ENCODE data around the gene GRXCR1.

Gene GRXCR1

DNA sequence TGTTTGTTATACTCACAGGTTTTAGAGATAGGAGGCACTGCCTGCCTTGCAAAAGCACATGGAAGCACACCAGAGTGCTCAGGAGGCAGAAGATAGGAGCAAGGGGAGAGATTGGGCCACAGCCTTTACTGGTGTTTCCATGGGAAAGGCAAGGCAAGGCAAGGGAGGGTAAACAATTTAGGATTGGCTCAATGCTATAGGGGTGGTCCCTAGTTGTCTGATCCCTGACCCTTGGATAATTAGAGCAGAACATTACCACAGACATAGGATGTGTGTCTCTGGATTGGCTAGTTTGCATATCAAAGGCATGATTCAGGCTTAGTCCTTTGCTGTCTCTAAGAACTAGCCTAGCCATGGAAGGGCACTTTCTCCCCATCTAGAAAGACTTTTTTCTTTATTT is 36.1 kb downstream of the GRXCR1 start:
- DNase-seq (ENCODE audit: low read depth) = no peak

DNA sequence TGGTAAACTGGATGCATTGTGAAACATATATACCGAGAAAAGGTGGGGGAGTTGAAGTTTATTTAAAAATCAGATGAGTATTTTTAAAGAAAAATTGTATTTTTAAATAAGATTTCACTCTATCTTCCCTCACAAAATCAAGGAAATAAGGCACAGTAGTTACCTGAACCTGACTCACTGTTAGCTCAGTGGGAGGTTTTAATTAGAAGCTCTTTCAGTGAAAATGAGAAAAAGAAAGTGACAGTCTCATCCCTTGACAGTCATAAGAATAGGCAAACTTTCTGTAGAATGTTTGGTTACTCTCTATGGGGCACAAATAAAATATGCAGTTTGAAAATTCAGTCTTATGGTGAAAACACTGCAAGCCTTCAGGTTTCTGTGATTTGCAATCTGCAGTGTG is 49.7 kb downstream of the GRXCR1 start:
- no peak for DNase-seq (ENCODE audit: low read depth)

DNA sequence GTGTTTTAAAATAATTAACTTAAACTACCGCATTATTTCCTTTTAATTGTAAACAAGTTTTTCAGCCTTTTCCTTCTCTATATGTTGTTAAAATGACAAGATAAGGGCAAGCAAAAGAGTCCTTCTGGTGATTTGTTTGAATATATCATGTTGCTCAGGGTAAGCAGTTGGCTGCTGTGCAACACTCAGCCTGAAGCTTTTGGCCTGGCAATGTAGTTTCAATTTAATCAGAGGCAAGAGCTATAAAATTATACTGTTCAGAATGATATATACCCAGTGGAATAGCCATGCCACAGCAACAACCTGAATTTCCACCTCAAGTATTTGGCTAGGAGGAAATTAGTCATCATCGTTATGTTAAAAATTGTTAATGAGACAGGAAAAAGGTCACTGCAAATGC is 53.4 kb downstream of the GRXCR1 start:
- DNase-seq (ENCODE audit: low read depth) = no peak

DNA sequence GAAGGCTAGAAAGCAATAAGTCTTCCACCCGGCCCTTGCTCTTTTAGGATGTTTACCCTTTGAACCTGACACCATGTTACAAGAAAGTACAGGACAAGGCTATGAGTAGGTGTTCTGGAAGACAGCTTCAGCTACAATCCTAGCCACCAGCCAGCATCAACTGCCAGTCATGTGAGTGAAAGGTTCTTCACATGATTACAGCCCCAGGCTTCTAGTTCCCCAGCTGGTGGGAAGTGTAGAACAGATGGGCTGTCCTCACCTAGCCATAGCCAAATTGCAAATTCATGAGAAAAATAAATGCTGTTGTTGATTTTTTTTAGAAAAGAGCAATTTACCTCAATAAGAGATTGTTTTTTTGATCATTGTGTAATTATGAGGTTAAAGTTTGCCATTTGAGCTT is 60.8 kb downstream of the GRXCR1 start:
- no peak for DNase-seq (ENCODE audit: low read depth)

DNA sequence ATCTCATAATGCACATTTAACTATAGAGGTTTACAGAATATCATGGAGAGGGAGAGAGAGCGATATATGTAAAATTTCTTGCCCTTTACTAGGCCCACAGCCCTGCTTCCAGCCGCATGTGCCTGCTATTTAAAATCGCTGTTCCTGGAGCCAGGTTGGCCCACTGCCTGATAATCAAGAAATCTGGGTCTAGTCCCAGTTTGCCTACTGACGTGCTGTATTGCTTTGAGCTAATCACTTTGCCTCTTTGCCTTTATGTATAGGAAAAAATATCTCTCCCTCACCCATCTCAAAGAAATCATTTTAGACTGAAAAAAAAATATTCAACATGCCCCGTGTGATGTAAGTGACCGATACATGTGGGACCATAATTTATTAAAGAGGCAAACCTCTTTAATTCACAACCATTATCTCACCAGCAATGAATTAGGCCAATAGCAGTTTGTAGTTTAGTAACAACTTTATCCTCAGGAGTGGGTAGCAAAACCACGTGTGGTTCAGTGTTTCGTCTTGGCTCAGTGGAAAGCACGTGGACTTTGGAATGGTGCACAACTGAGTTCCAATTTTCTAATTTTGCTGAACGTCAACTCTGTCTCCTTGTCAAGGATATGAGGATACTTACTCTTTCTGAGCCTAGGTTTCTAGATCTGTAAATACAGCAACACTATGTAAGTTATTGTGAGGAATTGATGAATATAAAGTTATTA is 62.6 kb downstream of the GRXCR1 start:
- no peak for DNase-seq (ENCODE audit: low read depth)

DNA sequence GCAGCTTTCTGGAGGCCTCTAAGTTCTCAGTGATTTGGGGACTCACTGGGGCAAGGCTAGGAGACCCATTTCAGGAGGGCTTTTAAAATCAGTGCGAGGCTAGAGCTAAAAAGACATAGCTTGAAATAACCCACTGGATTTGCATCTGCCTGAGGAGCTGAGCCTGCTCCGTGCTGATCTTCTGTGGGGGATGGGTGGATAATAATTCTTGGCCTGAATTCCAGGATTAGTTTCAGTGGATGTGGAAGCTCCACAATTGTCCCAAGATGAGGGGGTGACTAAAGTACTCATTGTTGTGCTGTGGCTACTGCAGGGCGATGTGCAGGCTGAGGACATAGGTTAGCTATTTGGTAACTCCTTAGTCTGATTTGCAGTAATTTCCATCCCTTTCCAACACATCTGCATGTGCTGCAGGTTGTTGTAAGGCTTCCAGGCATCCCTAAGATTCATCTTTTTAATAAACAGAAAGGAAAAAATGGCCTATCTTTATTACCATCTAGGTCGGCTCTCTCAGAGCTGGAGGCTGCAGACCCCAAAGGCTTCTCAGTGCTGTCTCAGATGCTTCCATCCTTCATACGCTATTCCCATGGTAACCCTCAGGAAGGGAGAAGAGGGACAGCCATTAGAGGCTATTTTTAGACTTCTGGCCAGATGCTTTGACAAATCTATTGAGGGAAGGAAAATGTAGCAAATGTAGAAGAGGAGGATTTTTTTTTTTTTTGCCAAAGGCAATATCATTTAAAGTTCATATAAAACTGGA is 63.4 kb downstream of the GRXCR1 start:
- DNase-seq (ENCODE audit: low read depth) = no peak

DNA sequence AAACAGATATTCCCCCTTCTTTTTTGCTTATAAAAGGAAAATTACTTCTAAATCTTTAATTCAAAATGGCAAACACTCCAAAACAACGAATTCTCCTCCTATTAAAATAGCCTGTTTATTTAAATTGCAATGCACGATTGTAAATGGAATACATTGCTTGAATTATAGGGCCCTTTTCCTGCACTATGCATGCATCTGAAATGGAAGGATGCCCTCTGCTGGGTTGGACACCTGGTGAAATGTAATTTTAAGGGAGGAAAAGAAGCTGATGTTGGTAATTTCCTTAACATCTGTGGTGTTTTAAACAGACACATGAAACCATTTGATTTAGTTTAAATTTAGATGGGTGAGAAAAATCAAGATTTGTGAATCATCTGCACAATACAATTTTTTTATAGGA is 72.8 kb downstream of the GRXCR1 start:
- no peak for DNase-seq (ENCODE audit: low read depth)

DNA sequence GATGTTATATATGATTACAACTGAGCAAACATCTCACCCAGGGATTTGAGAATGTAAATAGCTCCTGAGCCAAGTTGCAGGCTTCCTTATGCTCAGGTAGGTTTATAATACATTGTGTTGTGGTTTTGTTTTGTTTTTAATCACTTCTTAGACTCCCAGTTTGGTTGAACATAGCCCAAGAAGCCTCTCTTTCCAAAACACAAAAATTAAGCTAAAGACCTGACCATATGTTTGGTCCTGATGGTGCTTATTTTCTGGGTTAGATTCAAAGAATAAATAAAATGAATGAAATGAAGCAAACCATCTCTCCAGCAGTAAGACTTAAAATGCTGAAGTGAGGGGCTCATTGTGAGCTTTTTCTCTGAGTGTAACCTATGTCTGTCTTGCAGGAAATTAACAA is 93.5 kb downstream of the GRXCR1 start:
- no peak for DNase-seq (ENCODE audit: low read depth)

DNA sequence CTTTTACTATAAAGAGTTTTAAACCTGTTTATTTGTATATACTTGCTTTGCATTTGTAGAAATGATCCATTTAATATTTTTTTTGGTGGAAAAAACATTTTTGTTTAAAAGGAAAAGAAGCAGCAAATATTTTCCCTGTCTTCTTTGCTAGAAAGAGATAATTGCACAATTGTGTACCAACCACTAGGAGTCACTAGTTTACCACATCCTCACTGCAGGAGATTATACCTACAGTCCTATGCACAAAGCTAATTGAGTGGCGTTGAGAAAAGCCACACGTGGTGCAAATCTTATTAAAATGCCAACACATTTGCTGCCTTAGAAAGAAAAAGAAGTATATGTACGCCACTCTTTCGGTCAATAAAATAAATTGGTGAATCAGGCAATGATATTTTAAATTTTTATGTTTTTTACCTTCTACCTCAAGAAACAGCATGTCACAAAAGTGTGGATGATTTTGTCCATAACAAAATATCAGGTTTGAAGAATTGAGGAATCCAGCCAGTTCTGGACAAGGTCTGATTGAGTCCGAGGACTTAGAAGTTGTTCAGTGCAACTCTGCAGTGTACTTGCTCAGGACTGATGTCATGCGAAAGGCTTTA is 102.9 kb downstream of the GRXCR1 start:
- DNase-seq (ENCODE audit: low read depth) = no peak

DNA sequence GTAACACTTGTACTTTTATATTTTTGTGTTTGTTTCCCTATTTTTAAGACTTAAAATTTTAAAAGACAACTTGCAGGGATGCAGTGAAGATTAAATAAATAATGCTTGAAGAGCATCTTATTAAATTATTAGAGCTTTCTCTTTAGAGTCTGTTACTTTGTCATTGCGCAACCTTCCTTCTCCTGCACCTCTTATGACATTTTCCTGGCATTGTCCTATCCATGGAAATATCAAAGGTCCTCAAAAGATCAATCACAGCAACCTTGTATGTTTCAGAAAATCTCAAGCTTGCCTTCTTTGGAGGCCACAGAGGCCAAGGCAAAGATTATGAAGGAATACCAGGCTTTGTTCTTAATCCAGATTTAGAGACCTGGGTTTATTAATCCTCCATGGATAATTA is 116.3 kb downstream of the GRXCR1 start:
- no peak for DNase-seq (ENCODE audit: low read depth)

DNA sequence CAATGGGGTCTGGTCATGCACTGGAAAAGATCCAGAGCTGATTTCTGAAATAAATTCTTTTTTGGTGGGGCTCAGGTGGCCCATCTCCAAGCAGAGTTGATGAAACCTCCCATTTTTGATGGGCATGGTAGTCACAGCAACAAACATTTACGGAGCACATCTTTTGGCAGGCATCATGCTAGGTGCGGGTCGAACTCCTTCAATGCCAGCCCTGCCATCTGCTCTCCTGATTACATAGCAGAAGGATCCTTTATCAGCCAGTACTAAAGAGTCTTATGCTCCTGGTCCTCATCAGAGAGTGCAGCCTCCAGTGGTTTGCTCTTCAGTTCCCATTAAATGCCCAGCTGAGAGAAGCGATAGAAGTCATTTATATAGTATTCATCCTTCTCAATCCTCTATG is 121.7 kb downstream of the GRXCR1 start:
- DNase-seq (ENCODE audit: low read depth) = no peak

DNA sequence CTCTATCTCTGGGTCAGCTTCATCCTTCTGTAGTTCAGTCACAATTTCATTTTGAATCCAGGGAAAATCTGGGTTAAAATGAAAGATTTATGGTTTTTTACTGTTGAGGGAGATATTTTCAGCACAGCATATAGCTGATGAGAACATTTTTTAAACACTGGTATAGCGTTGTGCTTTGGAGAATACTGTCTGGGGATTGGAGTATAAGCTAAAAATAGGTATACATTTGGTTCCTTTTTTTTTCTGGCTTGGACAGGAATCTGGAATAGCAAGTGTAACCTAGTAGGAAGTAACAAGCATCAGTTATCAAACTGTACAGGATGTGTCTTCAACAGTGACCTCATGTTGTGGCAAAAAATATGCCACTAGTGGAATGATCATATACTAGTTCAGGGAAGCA is 149.1 kb downstream of the GRXCR1 start:
- DNase-seq (ENCODE audit: low read depth) = no peak

DNA sequence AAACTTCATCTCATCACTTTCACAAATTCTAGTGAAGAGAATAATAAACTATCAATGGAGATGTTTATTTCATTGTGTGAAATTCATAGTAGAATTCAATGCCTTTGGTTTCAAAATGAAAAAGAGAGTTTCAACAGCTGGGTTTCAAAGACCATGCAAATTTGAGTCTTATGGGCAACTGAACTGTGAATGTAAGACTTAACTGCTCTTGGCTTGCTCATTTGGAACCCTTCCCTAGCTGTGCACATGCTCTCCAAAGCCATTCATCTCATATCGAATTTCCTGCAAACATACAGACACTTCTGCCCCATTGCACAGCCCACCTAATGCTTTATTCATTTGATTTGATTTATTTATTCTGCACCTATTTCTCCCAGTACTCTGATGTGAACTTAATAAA is 154.5 kb downstream of the GRXCR1 start:
- no peak for DNase-seq (ENCODE audit: low read depth)

DNA sequence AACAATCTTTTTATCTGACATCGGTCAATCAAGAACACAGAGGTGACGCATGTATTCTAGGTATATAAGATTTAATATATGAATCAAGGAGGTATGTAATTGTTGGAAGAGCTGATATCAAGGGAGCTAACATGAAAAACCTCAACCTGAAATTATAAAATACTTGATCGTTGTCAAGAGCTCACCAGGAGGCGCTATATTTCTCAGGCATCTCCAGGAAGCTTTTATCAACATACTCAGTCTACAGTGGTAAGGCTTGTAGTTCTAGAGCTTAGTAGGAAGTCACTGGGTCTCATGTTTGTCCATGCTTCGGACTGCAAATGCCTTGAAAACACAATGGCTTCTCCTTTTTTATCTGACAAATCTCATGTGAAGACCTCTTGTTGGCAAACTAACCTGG is 156.1 kb downstream of the GRXCR1 start:
- no peak for DNase-seq (ENCODE audit: low read depth)

DNA sequence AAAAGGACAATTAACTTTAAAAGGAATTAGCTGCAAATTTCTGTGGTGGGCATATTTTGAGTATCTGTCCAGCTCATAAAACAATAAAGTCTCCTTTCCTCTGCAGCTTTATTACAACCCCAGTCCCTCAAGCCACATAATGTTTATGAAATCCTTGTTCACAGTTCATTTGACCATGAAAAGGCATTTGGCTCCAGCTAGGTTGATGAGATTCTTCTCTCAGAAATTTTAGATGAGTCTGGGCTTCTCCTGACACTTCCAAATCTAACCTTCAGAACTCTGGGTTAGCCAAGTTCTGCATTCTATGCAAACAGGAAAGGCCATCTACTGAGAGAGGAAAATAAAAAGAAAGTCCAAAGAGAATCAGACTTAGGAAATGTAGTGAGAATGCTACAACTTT is 156.8 kb downstream of the GRXCR1 start:
- DNase-seq (ENCODE audit: low read depth) = no peak

DNA sequence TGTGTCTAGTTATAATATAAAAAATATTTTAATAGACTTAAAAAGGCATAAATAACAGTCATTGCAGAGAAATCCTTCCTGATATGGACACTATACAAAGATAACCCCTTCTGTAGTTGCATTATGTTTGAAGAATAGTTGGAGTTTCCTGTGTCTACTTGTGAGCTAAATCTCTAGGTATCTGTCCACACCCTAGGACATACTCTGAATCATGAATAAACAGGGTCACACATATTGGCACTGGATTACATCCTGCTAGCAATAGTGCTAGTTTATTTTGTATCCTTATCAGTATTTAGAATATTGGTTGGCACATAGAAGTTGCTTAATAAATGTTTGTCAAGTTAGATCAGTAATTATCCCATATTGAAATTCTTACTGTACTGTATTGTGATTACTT is 173.9 kb downstream of the GRXCR1 start:
- no peak for DNase-seq (ENCODE audit: low read depth)

DNA sequence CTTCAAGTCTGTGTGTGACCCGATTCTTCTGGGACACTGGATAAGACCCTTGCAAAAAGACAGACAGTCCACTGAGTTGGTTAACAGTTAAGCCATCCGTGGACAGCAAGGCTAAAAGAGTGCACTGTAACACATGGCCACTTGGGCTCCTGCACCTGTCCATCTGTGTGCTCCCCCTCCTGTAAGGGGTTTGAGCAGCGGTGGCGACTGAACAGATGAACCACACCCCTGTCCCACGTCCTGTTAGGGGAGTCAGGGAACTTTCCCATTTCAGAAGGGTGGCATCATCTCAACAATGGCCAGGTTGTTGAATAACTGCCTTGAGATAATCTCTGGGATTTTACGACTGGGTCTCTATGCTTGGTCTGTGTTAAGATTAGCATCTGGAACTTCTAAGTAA is 178.6 kb downstream of the GRXCR1 start:
- no peak for DNase-seq (ENCODE audit: low read depth)

Data from CMK (cell line).